Stimulated activated naive CD8-positive, alpha-beta T cell treated with anti-CD3 and anti-CD28 coated beads, Interleukin-15, Interleukin-2, amounts not matched to agents 100 ng/mL and 50 ng/mL, for 24 hours (primary cell): ENCODE measurements around the gene RHBDF1.

Experiments
- H3K27ac Mint-ChIP-seq: one replicate; pipeline ENCODE4 v1.8.0; 2021; ENCODE audit warnings: mild to moderate bottlenecking, mixed read lengths
- H3K27me3 Mint-ChIP-seq: one replicate; pipeline ENCODE4 v1.8.0; 2021; ENCODE audit warnings: mixed read lengths
- H3K36me3 Mint-ChIP-seq: one replicate; pipeline ENCODE4 v1.8.0; 2021; ENCODE audit warnings: low read depth, mixed read lengths
- H3K4me1 Mint-ChIP-seq: one replicate; pipeline ENCODE4 v1.8.0; 2021; ENCODE audit warnings: low read depth, mixed read lengths
- H3K4me3 Mint-ChIP-seq: one replicate; pipeline ENCODE4 v1.8.0; 2021; ENCODE audit warnings: mild to moderate bottlenecking, mixed read lengths
- H3K9me3 Mint-ChIP-seq: one replicate; pipeline ENCODE4 v1.8.0; 2021; ENCODE audit warnings: mixed read lengths

RHBDF1 gene

GRCh38 chr16:84718-85406, 12.4 kb upstream of the RHBDF1 start:
- H3K4me3 Mint-ChIP-seq: peak overlapping the region; percentile 73

GRCh38 chr16:83781-84615, 11.6 kb upstream of the RHBDF1 start:
- H3K27ac Mint-ChIP-seq: peak overlapping the region; percentile 90
- no peaks in the 10 kb centered on the region for H3K9me3 Mint-ChIP-seq
- peak overlapping the region; percentile 73 for H3K4me3 Mint-ChIP-seq
- H3K27me3 Mint-ChIP-seq: no peaks in the 10 kb centered on the region
- H3K4me1 Mint-ChIP-seq: peaks cover 48% of the 10 kb centered on the region
- H3K36me3 Mint-ChIP-seq: peaks cover 24% of the 10 kb centered on the region

More at GRCh38 chr16:84718-85406, 12.4 kb upstream of the RHBDF1 start:
- H3K36me3 Mint-ChIP-seq: peaks cover 24% of the 10 kb centered on the region
- no peaks in the 10 kb centered on the region for H3K27me3 Mint-ChIP-seq
- H3K4me1 Mint-ChIP-seq: peaks cover 40% of the 10 kb centered on the region
- peak overlapping the region; percentile 90 for H3K27ac Mint-ChIP-seq
- H3K9me3 Mint-ChIP-seq: no peaks in the 10 kb centered on the region

GRCh38 chr16:83060-83603, 10.7 kb upstream of the RHBDF1 start:
- Mint-ChIP-seq H3K4me1 (peaks cover 54% of the 10 kb centered on the region), H3K4me3 (no peak overlapping the region), H3K9me3 (no peaks in the 10 kb centered on the region), H3K27ac (peak overlapping the region; percentile 90), H3K27me3 (no peaks in the 10 kb centered on the region), H3K36me3 (peaks cover 21% of the 10 kb centered on the region)

GRCh38 chr16:79151-80054, 7.0 kb upstream of the RHBDF1 start:
- H3K4me1 Mint-ChIP-seq: peaks cover 54% of the 10 kb centered on the region
- H3K4me3 Mint-ChIP-seq: peak overlapping the region; percentile 88
- no peaks in the 10 kb centered on the region for H3K9me3 Mint-ChIP-seq
- peak overlapping the region; percentile 90 for H3K27ac Mint-ChIP-seq
- peaks cover 7% of the 10 kb centered on the region for H3K36me3 Mint-ChIP-seq
- H3K27me3 Mint-ChIP-seq: peaks cover 3% of the 10 kb centered on the region

GRCh38 chr16:78444-79150, 6.2 kb upstream of the RHBDF1 start:
- H3K4me1 Mint-ChIP-seq: peaks cover 46% of the 10 kb centered on the region
- peaks cover 11% of the 10 kb centered on the region for H3K27me3 Mint-ChIP-seq
- H3K36me3 Mint-ChIP-seq: peaks cover 1% of the 10 kb centered on the region
- peak overlapping the region; percentile 88 for H3K4me3 Mint-ChIP-seq
- no peaks in the 10 kb centered on the region for H3K9me3 Mint-ChIP-seq
- H3K27ac Mint-ChIP-seq: peak overlapping the region; percentile 90

- no peaks in the 10 kb centered on the region for H3K9me3 Mint-ChIP-seq
- H3K27me3 Mint-ChIP-seq: peaks cover 17% of the 10 kb centered on the region
- no peaks in the 10 kb centered on the region for H3K36me3 Mint-ChIP-seq
- peak within 1 kb of the TSS; percentile 90 for H3K27ac Mint-ChIP-seq
- H3K4me1 Mint-ChIP-seq: peaks cover 41% of the 10 kb centered on the region
- H3K4me3 Mint-ChIP-seq: peak within 1 kb of the TSS; percentile 88
These were observed 5.5 kb upstream of the RHBDF1 start, which contains the start of gene MPG for GRCh38 chr16:77807-78443. Gene MPG, plus strand, starts transcription at chr16:78225. Its CDS starts 85 bp downstream, at chr16:78310.

GRCh38 chr16:77273-77806, 4.9 kb upstream of the RHBDF1 start:
- no peaks in the 10 kb centered on the region for H3K9me3 Mint-ChIP-seq
- peak overlapping the region; percentile 84 for H3K27ac Mint-ChIP-seq
- peak overlapping the region; percentile 84 for H3K4me3 Mint-ChIP-seq
- H3K4me1 Mint-ChIP-seq: peaks cover 39% of the 10 kb centered on the region
- H3K27me3 Mint-ChIP-seq: peaks cover 20% of the 10 kb centered on the region
- H3K36me3 Mint-ChIP-seq: no peaks in the 10 kb centered on the region

GRCh38 chr16:76535-77272, 4.3 kb upstream of the RHBDF1 start:
- H3K9me3 Mint-ChIP-seq: no peaks in the 10 kb centered on the region
- H3K4me3 Mint-ChIP-seq: peak overlapping the region; percentile 84
- no peaks in the 10 kb centered on the region for H3K36me3 Mint-ChIP-seq
- peak overlapping the region; percentile 21 for H3K27ac Mint-ChIP-seq
- peaks cover 39% of the 10 kb centered on the region for H3K4me1 Mint-ChIP-seq
- peaks cover 21% of the 10 kb centered on the region for H3K27me3 Mint-ChIP-seq

GRCh38 chr16:75580-76501, 3.4 kb upstream of the RHBDF1 start:
- H3K36me3 Mint-ChIP-seq: no peaks in the 10 kb centered on the region
- peak overlapping the region; percentile 84 for H3K4me3 Mint-ChIP-seq
- H3K9me3 Mint-ChIP-seq: no peaks in the 10 kb centered on the region
- peaks cover 26% of the 10 kb centered on the region for H3K27me3 Mint-ChIP-seq
- peak overlapping the region; percentile 21 for H3K27ac Mint-ChIP-seq
- peaks cover 39% of the 10 kb centered on the region for H3K4me1 Mint-ChIP-seq

- no peak overlapping the region for H3K4me3 Mint-ChIP-seq
- no peaks in the 10 kb centered on the region for H3K36me3 Mint-ChIP-seq
- peaks cover 35% of the 10 kb centered on the region for H3K4me1 Mint-ChIP-seq
- peaks cover 30% of the 10 kb centered on the region for H3K27me3 Mint-ChIP-seq
- no peak overlapping the region for H3K27ac Mint-ChIP-seq
- H3K9me3 Mint-ChIP-seq: no peaks in the 10 kb centered on the region
These were observed 2.4 kb upstream of the RHBDF1 start for GRCh38 chr16:74747-75334.

GRCh38 chr16:74051-74746, 1.8 kb upstream of the RHBDF1 start:
- peaks cover 29% of the 10 kb centered on the region for H3K4me1 Mint-ChIP-seq
- H3K4me3 Mint-ChIP-seq: no peak overlapping the region
- H3K9me3 Mint-ChIP-seq: no peaks in the 10 kb centered on the region
- peaks cover 30% of the 10 kb centered on the region for H3K27me3 Mint-ChIP-seq
- H3K27ac Mint-ChIP-seq: no peak overlapping the region
- no peaks in the 10 kb centered on the region for H3K36me3 Mint-ChIP-seq
